Measurements from ENCODE around the gene RER1.

Gene RER1

GRCh38 chr1:2389644-2390043, 2.0 kb upstream of the RER1 start:
- no peak for DNase-seq (ENCODE audit: low read depth)

DNA sequence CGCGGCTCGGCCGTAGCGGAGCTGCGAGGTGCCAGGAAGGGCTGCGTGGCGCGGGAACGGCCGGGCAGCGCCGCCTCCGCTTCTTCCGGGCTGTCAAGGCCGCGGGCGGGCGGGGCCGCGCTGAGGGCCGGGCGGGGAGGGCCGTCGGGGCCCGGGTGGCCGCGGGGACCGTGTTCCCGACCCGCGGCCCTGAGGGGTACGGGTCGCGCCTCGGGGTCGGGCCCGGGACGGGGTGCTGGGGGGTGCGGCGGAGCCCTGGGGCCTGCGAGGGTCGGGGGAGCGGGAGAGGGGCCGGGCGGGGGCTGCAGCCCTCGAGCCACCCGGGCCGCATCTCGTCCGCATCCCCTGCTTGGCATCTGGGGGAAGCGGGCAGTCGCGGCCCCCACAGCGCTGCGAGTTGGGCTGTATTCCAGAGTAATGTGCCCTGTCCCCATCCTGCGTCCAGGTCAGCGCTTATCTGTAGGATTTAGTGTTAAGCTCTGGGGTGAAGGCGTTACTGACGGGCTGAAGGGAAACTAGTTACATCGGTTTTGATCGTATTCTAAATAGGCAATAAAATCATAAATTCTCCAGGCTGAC, 379 bp downstream of the RER1 start:
- no peak for DNase-seq (ENCODE audit: low read depth)

DNA sequence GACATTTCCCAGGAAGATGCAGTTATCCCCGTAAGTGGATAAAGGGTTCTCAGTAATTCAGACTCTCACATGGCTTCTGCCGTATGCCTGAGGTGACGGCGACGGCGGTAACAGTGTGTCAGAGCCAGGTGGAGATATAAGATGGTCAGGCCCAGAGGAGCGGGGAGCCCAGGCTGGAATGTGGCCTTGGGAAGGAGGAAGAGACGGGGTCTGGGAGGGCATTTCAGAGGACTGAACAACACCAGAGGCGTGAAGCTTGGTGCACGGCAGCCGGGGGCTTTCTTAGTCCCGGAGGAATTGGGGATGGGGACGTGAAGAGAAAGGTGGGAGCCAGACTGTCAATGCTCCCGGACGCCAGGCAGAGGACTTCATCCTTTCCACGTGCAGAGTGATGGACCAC, 1.0 kb downstream of the RER1 start:
- no peak for DNase-seq (ENCODE audit: low read depth)

GRCh38 chr1:2393471-2393877, 1.8 kb downstream of the RER1 start:
- DNase-seq (ENCODE audit: low read depth): no peak

GRCh38 chr1:2394220-2394619, 2.6 kb downstream of the RER1 start:
- DNase-seq (ENCODE audit: low read depth): no peak

DNA sequence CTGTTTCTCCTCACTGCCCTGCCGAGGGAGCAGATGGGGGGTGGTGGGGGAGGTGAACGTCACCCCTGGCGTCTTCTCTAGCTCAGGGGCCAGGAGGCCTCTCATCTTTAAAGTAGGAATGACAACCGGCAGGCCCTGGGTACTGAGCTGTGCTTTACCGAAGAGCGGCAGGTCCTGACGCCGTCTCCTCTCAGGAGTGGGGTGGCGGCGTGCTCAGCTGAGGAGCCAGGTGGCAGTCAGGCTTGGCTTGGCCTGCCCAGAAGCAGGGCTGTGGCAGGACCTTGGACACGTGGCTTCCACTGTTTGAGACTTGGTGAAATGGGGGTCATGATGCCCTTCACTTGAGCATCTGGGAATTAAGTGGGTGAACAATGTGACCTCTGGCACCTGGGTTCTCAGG, 3.1 kb downstream of the RER1 start:
- no peak for DNase-seq (ENCODE audit: low read depth)

DNA sequence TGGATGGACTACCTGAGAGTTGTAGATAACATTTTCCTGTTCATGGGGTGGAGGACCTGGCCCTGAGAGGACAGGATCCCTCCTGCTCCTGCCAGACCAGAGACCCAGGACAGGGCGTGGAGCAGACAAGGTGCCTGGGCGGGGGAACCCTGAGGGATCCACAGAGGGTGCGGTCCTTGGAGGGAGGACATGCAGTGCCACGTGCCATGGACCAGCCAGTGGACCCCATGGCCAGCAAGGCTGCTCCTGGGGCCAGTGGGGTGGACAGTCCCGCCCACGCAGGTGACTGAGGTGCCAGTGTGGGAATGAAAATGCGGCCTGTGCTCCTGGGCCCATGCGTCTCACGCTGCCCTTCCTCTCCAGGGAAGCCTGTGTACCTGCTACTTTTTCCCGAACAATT, 3.6 kb downstream of the RER1 start:
- DNase-seq (ENCODE audit: low read depth): no peak

DNA sequence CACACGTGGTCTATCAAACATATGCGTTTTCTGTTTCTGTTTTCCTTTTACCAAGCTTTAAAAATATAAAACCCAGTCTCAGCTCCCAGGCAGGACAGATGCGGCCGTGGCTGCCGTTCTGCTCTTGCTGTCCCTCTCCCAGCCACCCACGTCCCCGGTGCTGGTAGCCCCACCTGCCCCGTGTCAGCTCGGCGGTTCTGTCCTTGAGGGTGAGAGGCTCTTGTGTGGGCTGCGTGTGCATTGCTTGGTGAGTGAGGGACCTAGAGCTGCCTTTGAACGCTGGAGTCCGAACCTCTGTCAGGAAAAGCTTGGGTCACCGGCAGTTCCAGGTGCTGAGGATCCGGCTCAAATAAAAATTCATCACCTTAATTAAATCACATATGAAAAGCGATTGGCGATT, 4.4 kb downstream of the RER1 start:
- no peak for DNase-seq (ENCODE audit: low read depth)

GRCh38 chr1:2396476-2396875, 4.8 kb downstream of the RER1 start:
- no peak for DNase-seq (ENCODE audit: low read depth)

- DNase-seq (ENCODE audit: low read depth): no peak
Measured at GRCh38 chr1:2397007-2397679, 5.5 kb downstream of the RER1 start.

- DNase-seq (ENCODE audit: low read depth): no peak
Measured at GRCh38 chr1:2398871-2399270, 7.2 kb downstream of the RER1 start.

DNA sequence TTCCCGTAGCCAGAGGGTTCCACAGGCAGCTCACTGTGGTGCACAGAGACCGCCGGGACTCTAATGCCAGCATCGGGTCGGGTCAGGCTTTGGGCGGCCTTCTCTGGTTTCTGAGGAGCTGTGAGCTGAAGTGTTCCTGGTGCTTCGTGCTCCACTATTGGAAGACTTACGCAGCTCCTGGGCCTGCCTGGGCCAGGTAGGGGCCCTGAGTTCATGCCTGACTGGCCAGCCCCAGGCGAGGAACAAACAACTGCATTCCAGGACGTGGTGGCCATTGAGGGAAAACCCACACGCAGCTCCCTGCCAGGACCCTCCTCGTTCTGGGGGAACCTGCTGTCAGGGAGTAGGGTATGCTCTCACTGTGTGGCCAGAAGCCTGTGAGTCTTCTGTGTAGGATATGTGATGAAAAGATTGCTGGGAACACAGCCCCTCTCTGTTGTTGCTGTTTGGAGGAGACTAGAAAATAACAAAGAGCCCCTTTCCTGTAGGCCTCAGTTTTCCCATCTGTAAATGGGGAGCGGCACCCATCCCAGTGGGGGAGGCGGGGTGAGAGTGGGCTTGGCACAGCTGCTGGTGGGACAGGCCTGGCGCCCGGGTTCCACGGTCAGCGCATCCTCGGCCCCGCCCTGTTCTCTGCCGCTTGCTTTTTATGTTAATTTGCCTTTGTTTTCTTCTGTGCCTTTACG, 8.4 kb downstream of the RER1 start:
- DNase-seq (ENCODE audit: low read depth): no peak

- DNase-seq (ENCODE audit: low read depth): no peak
Measured at GRCh38 chr1:2400576-2400909, 8.9 kb downstream of the RER1 start.

DNA sequence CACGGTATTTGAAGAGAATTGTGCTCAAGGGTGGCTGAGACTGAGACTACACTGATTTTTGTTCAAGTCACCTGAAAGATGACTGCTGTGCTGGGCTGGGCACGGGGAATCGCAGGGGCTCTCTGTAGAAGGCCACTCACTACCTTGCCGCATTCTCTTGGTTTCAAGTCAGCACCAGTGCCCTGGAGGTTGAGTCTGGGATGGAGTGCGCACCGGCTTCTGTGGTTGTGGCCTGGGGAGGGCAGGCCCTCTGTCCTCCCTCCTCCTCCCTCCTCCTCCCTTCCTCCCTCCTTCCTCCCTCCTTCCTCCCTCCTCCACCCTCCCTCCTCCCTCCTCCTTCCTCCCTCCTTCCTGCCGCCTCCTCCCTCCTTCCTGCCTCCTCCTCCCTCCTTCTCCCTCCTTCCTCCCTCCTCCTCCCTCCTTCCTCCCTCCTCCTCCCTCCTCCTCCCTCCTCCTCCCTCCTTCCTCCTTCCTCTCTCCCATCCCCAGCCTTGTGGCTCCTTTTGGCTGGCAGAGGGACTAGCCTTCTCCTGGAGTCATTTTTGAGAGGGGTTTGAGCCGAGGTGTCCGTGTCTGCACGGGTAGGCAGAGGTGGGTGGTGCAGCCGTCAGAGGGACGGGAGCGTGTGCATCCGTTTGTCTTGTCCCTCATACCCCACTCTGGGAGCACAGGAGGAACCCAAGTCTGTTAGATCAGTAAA, 9.5 kb downstream of the RER1 start:
- no peak for DNase-seq (ENCODE audit: low read depth)

- DNase-seq (ENCODE audit: low read depth): no peak
Measured at GRCh38 chr1:2402420-2402819, 10.8 kb downstream of the RER1 start.

- DNase-seq (ENCODE audit: low read depth): no peak
Measured at GRCh38 chr1:2403273-2403672, 11.6 kb downstream of the RER1 start.

DNA sequence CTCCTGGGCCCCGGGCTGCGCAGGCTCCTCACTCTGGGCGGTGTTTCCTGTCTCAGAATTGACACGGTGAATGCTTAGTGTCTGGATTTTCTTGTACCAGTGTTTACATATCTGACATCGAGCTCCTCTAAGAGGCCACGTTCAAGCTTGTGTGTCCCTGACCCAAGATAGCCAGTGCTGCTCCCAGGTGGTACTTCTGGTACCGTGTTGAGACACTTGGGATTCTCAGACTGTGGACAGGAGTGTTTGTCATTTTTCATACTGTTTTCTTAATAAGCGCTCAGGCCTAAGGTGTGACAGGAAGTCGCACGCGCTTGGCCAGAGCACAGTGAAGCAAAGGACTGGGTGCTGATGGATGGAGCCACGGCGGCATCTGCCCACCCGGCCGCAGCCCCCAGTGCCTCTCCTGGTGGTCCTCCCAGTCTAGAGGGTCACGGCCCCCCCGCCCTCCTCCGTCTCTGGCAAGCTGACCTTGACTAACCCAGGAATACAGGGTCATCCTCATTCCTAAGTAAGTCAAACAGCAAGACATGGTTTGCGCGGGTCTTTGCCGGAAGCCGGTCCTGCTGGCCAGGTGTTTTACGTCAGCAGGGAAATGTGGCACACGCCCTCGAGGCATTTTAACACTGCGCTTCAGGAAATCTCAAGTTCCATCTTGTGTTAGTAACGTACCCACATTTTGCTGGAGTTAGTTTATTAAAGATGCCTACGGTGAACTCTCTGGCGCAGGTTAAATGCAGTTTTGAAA, 12.7 kb downstream of the RER1 start:
- DNase-seq (ENCODE audit: low read depth): no peak

- DNase-seq (ENCODE audit: low read depth): no peak
Measured at GRCh38 chr1:2404890-2405511, 13.4 kb downstream of the RER1 start.

DNA sequence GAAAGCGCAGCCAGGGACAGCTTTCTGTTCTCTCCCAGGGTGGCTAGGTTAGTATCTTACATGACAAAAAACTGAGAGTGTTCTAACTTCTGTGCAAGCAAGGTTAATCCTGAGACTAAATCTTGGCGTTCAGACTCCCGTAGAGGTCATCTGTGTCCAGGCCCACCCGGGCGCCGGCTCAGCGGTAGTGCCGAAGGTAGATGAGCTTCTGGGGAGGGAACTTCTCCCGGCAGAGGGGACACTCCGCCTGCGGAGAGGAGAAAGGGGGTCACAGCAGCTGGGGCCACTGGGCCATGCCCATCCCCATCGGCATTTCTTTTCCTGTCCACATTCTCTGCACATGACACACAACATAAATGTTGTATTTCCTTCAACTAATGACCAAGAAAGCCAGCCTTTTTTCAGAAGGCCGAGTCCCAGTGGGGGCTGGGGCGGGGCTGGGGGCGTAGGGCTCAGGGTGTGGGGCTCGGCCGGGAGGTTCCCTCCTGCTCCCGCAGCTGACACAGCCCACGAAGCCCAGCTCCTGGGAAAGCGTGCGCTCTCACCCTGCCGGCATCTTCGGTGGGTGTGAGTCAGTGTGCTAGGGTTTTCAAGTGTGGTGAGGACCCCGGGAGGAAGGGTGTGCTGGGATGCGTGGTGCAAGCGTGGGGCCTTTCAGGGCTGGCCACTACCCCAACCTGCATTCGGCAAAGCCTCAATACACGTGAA, 14.1 kb downstream of the RER1 start:
- DNase-seq (ENCODE audit: low read depth): no peak

DNA sequence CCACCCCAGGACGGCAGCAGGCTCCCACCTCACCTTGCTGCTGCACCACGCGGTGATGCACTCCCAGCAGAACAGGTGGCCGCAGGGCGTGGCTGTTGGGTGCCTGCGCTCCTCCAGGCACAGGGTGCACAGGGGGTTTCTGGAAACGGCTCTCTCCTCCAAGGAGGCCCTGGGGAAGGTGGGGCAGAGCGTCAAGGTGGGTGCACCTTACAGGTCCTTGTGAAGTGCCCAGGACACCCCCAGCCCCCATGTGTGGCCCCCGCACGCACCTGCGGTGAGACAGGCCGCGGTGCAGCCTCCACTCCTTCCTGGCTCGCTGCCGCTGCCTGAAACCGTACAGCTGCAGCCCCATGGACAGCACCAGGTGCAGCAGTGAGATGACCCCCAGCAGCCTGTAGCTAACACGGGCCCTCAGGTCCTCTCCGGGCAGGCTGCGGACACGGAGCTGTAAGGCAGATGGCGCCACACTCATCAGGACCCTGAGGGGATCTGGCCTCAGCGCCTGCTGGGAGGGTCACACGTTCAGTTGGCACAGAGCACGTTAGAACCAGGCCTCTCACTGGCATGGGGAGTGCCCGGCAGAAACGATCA, 14.9 kb downstream of the RER1 start:
- no peak for DNase-seq (ENCODE audit: low read depth)

Measured in activated T-cell treated with anti-CD3 and anti-CD28 coated beads for 24 hours (primary cell).